Measurements from ENCODE around the gene NRM.
"Not testable (repeated sequence)": the region's sequence is repeated elsewhere in the genome, so short reads cannot be mapped to it uniquely, and the experiment has no call there.

Gene NRM

GRCh38 chr6:30723159-30723842 lies 32.5 kb upstream of the NRM start:
- not testable (repeated sequence) for H3K9me3 Mint-ChIP-seq; H3K27me3 Mint-ChIP-seq (ENCODE audit: low read depth, poor library complexity); DNase-seq
- peak overlapping the region; percentile 99 for H3K27ac Mint-ChIP-seq
- H3K4me1 Mint-ChIP-seq, result peaks cover 48% of the 10 kb centered on the region
- peaks cover 48% of the 10 kb centered on the region for H3K36me3 Mint-ChIP-seq (ENCODE audit: low read depth)
- peak overlapping the region; percentile 97 for H3K4me3 Mint-ChIP-seq

GRCh38 chr6:30722280-30723112 lies 31.7 kb upstream of the NRM start:
- Mint-ChIP-seq H3K27ac (peak overlapping the region; percentile 97), H3K4me3 (peak overlapping the region; percentile 97), H3K4me1 (peaks cover 51% of the 10 kb centered on the region), H3K9me3 (no peaks in the 10 kb centered on the region), H3K27me3 (ENCODE audit: low read depth, poor library complexity) (peaks cover 3% of the 10 kb centered on the region), H3K36me3 (ENCODE audit: low read depth) (peaks cover 48% of the 10 kb centered on the region)
- peak; percentile 90 for DNase-seq
- peak; percentile 98 for TF ChIP-seq CTCF (IDR thresholded peaks at IDR 0.05)

- H3K9me3 Mint-ChIP-seq; H3K27me3 Mint-ChIP-seq (ENCODE audit: low read depth, poor library complexity); DNase-seq: not testable (repeated sequence)
- peaks cover 48% of the 10 kb centered on the region for H3K36me3 Mint-ChIP-seq (ENCODE audit: low read depth)
- H3K4me1 Mint-ChIP-seq, result peaks cover 57% of the 10 kb centered on the region
- peak overlapping the region; percentile 98 for H3K27ac Mint-ChIP-seq
- peak overlapping the region; percentile 97 for H3K4me3 Mint-ChIP-seq
These were observed 31.2 kb upstream of the NRM start for GRCh38 chr6:30722025-30722279.

- Mint-ChIP-seq H3K9me3 (no peaks in the 10 kb centered on the region), H3K4me3 (peak overlapping the region; percentile 97), H3K4me1 (peaks cover 62% of the 10 kb centered on the region), H3K27me3 (ENCODE audit: low read depth, poor library complexity) (peaks cover 3% of the 10 kb centered on the region), H3K27ac (peak overlapping the region; percentile 98), H3K36me3 (ENCODE audit: low read depth) (peaks cover 48% of the 10 kb centered on the region)
- DNase-seq, result peak; percentile 95
- TF ChIP-seq CTCF (IDR thresholded peaks at IDR 0.05), result peak; percentile 10
These were observed 30.6 kb upstream of the NRM start for GRCh38 chr6:30721198-30722024.

GRCh38 chr6:30720738-30721197 lies 30.0 kb upstream of the NRM start:
- Mint-ChIP-seq H3K27ac (peak overlapping the region; percentile 97), H3K36me3 (ENCODE audit: low read depth) (peaks cover 52% of the 10 kb centered on the region), H3K27me3 (ENCODE audit: low read depth, poor library complexity) (peaks cover 3% of the 10 kb centered on the region), H3K9me3 (no peaks in the 10 kb centered on the region), H3K4me1 (peaks cover 68% of the 10 kb centered on the region), H3K4me3 (peak overlapping the region; percentile 97)
- no peak for TF ChIP-seq CTCF (IDR thresholded peaks at IDR 0.05)
- DNase-seq, result peak; percentile 52

- H3K27me3 Mint-ChIP-seq (ENCODE audit: low read depth, poor library complexity), result peaks cover 3% of the 10 kb centered on the region
- peak; percentile 96 for DNase-seq
- H3K4me1 Mint-ChIP-seq, result peaks cover 68% of the 10 kb centered on the region
- no peak for TF ChIP-seq CTCF (IDR thresholded peaks at IDR 0.05)
- H3K36me3 Mint-ChIP-seq (ENCODE audit: low read depth), result peaks cover 55% of the 10 kb centered on the region
- H3K9me3 Mint-ChIP-seq, result no peaks in the 10 kb centered on the region
- peak within 1 kb of the TSS; percentile 97 for H3K4me3 Mint-ChIP-seq
- H3K27ac Mint-ChIP-seq, result peak within 1 kb of the TSS; percentile 97
These were observed 29.3 kb upstream of the NRM start, which contains the start of gene TUBB for GRCh38 chr6:30719791-30720737. Gene TUBB, plus strand, starts transcription at chr6:30720352. Its CDS starts 155 bp downstream, at chr6:30720507.
